Lower lobe of right lung (tissue), 2 donors: Measurements from ENCODE around the gene ACTL6A. TPM values are rescaled to one million over a fixed set of nuclear protein-coding genes. Genes with fewer than 3 reads are reported as not detected.

ENCODE experiments used
- ATAC-seq, 2 donors: fragments of 200-7000 bp; cut with Tn5 transposase; one replicate each; pipeline ENCODE4 v1.9.1; 2020 to 2022; ENCODE audit warnings: mild to moderate bottlenecking in 2 of 2, moderate library complexity in 2 of 2
- DNase-seq: peaks from one replicate; pipeline ENCODE4 v3.0.0-alpha.2; 2020
- H3K27ac ChIP-seq: fragments of 200-600 bp; one replicate; pipeline ENCODE4 v1.8.0; 2022
- H3K27me3 ChIP-seq: fragments of 200-600 bp; one replicate; pipeline ENCODE4 v1.8.0; 2022; ENCODE audit warnings: low read depth
- H3K36me3 ChIP-seq: fragments of 200-600 bp; one replicate; pipeline ENCODE4 v1.8.0; 2022; ENCODE audit warnings: mild to moderate bottlenecking
- H3K4me1 ChIP-seq: fragments of 200-600 bp; one replicate; pipeline ENCODE4 v1.8.0; 2022
- H3K4me3 ChIP-seq: fragments of 200-600 bp; one replicate; pipeline ENCODE4 v1.8.0; 2022; ENCODE audit warnings: mild to moderate bottlenecking
- H3K9me3 ChIP-seq: fragments of 200-600 bp; one replicate; pipeline ENCODE4 v1.8.0; 2022
- CTCF ChIP-seq: fragments of 200-600 bp; IDR thresholded peaks from one replicate; pipeline ENCODE4 v1.8.0; 2022; ENCODE audit warnings: antibody characterized with exemption, mild to moderate bottlenecking
- intact Hi-C: fragments of 100-400 bp; cut with DNase I; formaldehyde crosslinking; loops from one replicate; pipeline ENCODE4 v1.11.0; 2022
- total RNA-seq: library from RNA; stranded (reverse); fragmentation: NEBNext Ultra II Directional; extraction: Animal tissue kit (Norgen Biotek cat#: 25700); gene quantifications from one replicate; pipeline ENCODE4 v1.2.1, GENCODE V29; 2021
- donor health status: DM: no; HTN: yes; CAD: no; lungs with severe emphysema.

The ACTL6A gene
- total RNA-seq, 1 donor from 2014 or later = 36.5 TPM

GRCh38 chr3:179591313-179591712, 28.6 kb downstream of the ACTL6A start:
- Histone ChIP-seq H3K27ac (no peak overlapping the region), H3K4me1 (no peaks in the 10 kb centered on the region)

GRCh38 chr3:179599531-179599930, 36.8 kb downstream of the ACTL6A start:
- TF ChIP-seq CTCF = no peak
- Histone ChIP-seq H3K9me3 (no peaks in the 10 kb centered on the region), H3K4me3 (no peak overlapping the region), H3K27ac (no peak overlapping the region), H3K36me3 (peaks cover 76% of the 10 kb centered on the region), H3K27me3 (no peaks in the 10 kb centered on the region), H3K4me1 (peaks cover 12% of the 10 kb centered on the region)
- intact Hi-C loops = no loop called here
- ATAC-seq = no peak
- no peak for DNase-seq

More at GRCh38 chr3:179591313-179591712, 28.6 kb downstream of the ACTL6A start:
- intact Hi-C loops = no loop called here
- TF ChIP-seq CTCF = no peak
- ATAC-seq (no peak), DNase-seq (no peak)
- Histone ChIP-seq H3K4me3 (no peak overlapping the region), H3K9me3 (no peaks in the 10 kb centered on the region), H3K36me3 (peaks cover 100% of the 10 kb centered on the region), H3K27me3 (no peaks in the 10 kb centered on the region)

- intact Hi-C loops = no loop called here
- no peak for TF ChIP-seq CTCF
- H3K27ac ChIP-seq = no peak overlapping the region
- no peak for ATAC-seq
- H3K4me1 ChIP-seq = peaks cover 22% of the 10 kb centered on the region
- H3K27me3 ChIP-seq = no peaks in the 10 kb centered on the region
- peak overlapping the region; percentile 73 for H3K4me3 ChIP-seq
- no peak for DNase-seq
- no peaks in the 10 kb centered on the region for H3K9me3 ChIP-seq
- H3K36me3 ChIP-seq = peaks cover 44% of the 10 kb centered on the region
These were observed 40.6 kb downstream of the ACTL6A start for GRCh38 chr3:179603321-179603720.

GRCh38 chr3:179603831-179604230, 41.1 kb downstream of the ACTL6A start:
- Histone ChIP-seq H3K4me3 (peak overlapping the region; percentile 73), H3K27ac (peak overlapping the region; percentile 91), H3K27me3 (no peaks in the 10 kb centered on the region), H3K9me3 (no peaks in the 10 kb centered on the region), H3K4me1 (peaks cover 22% of the 10 kb centered on the region), H3K36me3 (peaks cover 39% of the 10 kb centered on the region)
- intact Hi-C loops = no loop called here
- DNase-seq = no peak
- ATAC-seq = no peak
- TF ChIP-seq CTCF = no peak

- peaks cover 22% of the 10 kb centered on the region for H3K4me1 ChIP-seq
- TF ChIP-seq CTCF = no peak
- no peaks in the 10 kb centered on the region for H3K27me3 ChIP-seq
- peak within 1 kb of the TSS; percentile 73 for H3K4me3 ChIP-seq
- intact Hi-C loops = no loop called here
- DNase-seq (peak; percentile 95), ATAC-seq (peak; percentile 100)
- no peaks in the 10 kb centered on the region for H3K9me3 ChIP-seq
- peak within 1 kb of the TSS; percentile 91 for H3K27ac ChIP-seq
- peaks cover 32% of the 10 kb centered on the region for H3K36me3 ChIP-seq
These were observed 41.8 kb downstream of the ACTL6A start, which contains the start of the genes MRPL47 and NDUFB5 for GRCh38 chr3:179604321-179605078. Gene MRPL47 (minus strand): TSS chr3:179604638. CDS start chr3:179604624, 14 bp downstream. Gene NDUFB5 (plus strand): TSS chr3:179604794. CDS start chr3:179604816, 22 bp downstream.
